NCI-H460 (cell line): Measurements from ENCODE around the gene KREMEN2. TPM values are rescaled to one million over a fixed set of nuclear protein-coding genes. Genes with fewer than 3 reads are reported as not detected.

Source experiments
- DNase-seq: peaks from one replicate; pipeline ENCODE4 v3.0.0-alpha.2; 2016; ENCODE audit warnings: low read depth; ENCODE audit errors: extremely low read depth
- total RNA-seq: library from RNA; depleted of rRNA; stranded (reverse); fragments of >200 nt; shearing (Covaris generic); gene quantifications from 2 replicates; pipeline ENCODE4 v1.2.3, GENCODE V29; 2014

KREMEN2 gene
- total RNA-seq, 1 experiment from 2014 or later: 1.5 TPM

GRCh38 chr16:2996298-2996697 lies 32.2 kb downstream of the KREMEN2 start:
- no peak for DNase-seq

GRCh38 chr16:2999929-3000328 lies 35.9 kb downstream of the KREMEN2 start:
- no peak for DNase-seq

- no peak for DNase-seq
These were observed 36.5 kb downstream of the KREMEN2 start for GRCh38 chr16:3000540-3000939.

DNA sequence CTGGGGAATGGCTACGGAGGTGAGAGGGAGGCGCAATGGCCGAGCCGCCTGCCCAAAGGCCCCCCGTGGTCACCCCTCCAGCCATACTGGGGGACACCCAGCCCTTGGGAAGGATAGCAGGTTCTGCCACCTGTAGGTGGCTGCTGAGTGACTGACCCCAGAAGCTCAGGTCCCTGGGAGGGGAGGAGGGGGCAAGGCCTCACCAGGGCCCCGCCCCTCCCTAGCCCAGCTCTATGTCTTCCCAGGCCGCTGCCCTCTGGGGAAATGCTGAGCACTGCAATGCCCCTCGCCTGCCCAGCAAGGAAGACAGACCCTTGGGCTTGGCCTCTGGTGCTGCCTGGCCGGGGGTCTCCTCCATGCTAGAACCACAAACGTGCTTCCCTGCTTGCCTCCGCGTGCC lies 37.2 kb downstream of the KREMEN2 start:
- no peak for DNase-seq

DNA sequence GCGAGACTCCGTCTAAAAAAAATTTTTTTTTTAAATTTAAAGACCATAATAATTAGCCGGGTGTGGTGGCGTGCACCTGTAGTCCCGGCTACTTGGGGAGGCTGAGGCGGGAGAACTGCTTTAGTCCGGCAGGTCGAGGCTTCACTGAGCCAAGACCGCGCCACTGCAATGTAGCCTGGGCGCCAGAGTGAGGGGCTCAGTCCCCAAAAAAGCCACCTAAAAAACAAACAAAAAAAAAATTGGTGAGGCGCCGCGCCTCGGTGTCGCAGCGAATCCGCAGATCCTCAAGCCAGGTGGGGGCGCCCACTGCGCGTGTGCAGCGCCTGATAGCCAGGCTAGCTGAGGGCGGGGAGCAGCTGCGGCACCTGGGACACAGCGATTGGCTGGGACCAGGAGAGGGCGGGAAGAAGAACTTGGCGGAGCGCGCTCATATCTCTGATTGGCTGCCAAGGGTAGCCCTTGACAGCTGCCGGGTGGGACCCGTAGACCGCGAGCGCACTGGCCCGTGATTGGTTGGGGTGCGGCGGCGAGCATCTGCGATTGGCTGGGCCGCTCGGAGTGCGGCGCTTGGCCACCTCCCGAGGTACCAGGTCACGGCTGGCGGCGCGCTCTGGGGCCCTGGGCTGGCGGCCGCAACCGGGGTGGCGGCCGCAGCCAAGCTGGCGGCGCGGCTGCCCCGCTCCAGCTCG lies 39.7 kb downstream of the KREMEN2 start:
- DNase-seq: peak; percentile 99

DNA sequence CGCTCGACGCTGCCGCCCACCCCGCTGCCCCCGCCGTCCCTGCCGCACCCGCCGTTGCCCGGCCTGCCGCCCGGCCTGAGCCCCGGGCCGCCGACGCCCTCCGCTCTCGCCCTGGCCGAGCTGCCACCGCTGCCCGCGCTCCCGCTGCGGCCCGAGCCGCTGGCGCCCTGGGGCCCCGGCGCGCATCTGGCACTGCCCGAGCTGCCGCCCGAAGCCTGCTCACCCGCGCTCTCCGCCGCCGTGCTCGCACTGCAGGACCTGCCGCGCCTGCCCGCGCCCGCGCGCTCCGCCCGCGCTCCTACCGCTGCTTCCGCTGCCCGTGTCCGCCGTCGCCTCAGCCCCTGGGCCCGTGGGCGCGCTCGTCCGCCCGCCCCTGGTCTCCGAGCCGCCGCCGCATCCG lies 40.2 kb downstream of the KREMEN2 start:
- DNase-seq: no peak

DNA sequence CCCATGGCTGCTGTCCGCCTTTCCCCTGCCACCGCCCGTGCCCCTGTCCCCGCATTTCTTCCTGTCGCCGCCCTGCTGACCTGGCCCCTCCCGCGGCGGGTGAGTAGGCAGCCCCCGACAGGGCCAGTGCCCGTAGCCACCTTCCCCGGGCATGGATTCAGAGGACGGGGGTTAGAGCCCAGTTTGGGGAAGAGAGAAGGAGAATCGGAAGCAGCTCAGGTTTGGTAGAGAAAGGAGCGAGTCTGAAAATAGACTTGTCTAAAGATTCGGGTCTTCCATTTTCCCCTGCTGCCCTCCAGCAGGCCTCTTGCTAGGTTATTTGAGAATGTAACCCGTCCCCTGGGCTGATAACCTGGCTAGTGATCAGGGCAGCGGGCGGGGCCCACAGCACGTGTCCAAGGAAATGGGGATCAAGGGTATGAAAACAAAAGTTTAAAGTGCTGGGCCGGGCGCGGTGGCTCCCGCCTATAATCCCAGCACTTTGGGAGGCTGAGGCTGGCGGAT lies 40.8 kb downstream of the KREMEN2 start:
- no peak for DNase-seq

DNA sequence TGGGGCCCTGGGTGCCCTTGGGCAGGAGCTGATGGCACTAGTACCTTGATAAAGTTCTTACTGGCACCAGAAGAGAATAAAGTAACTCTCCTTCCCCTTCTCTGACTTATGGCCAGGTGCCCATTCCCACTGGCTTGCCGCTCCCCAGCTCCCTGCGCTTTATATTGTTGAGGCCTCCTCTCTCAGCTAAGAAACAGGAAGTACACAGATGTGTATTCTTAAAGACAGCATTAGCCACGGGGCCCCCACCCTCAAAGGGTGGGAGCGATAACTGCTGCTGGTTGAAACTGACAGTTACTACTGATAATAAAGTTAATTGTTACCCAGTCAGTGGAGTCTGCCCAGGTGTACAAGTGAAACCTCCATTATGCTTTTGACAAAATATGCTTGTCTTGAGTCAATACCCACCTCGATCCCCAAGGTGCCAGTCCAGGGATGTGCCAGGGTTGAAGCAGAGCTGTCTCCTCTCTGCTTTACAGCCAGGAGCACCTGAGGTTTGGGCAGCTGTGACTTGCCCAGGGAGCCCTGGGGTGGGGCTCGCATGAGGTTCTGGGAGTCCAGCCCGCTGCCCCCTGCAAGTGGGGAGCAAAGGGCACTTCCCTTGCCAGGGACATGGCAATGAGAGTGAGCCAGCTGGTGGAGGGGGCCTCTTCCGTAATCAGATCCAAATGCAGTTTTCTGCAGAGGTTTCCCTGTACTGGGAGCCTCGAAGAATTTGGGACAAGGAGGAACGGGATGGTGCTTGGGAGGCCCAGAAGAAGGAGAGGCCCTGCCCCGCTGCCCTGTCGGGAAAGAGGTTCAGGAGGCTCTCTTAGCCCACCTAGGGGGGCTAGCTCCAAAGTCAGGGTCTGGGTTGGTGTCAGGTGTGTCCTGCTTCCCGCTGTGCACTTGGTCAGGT lies 43.2 kb downstream of the KREMEN2 start:
- DNase-seq: no peak

GRCh38 chr16:3007957-3008689 lies 44.0 kb downstream of the KREMEN2 start:
- no peak for DNase-seq

- no peak for DNase-seq
These were observed 44.6 kb downstream of the KREMEN2 start for GRCh38 chr16:3008690-3009037.

DNA sequence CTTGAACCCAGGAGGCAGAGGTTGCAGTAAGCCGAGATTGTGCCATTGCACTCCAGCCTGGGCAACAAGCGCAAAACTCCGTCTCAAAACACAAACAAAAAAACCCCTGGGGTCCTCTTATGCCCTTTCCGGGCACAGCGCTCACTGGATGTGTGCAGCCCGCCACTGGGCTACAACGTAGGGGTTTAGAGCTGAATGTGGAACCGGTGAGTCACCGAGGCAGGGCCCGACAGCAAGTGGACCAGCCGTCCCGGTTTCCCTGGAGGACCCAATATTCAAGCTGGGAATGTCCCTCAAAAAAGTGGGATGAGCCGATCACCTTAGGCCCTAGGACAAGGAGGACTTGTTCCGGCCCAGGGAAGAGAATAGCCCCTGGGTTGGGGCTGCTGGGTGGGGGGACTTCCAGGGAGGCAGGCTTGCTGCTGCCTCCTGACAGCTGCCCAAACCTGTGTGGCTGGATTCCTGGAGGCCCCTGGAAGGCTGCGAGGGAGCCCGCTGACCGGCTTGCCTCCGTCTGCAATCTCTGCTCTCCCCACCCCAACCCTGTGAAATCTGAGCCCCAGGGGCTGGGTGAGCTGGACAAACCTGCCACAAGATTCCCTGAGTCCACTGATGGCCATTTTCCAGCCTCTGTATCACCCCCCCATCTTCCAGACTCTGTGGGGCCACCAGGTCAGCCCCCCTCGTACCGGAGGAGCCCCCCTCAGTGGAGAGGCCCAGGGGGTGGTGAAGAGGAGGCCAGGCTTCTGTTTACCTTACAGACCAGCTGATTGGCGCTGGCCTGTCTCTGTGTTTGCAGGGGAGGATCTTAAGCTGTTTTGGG lies 45.7 kb downstream of the KREMEN2 start:
- no peak for DNase-seq

DNA sequence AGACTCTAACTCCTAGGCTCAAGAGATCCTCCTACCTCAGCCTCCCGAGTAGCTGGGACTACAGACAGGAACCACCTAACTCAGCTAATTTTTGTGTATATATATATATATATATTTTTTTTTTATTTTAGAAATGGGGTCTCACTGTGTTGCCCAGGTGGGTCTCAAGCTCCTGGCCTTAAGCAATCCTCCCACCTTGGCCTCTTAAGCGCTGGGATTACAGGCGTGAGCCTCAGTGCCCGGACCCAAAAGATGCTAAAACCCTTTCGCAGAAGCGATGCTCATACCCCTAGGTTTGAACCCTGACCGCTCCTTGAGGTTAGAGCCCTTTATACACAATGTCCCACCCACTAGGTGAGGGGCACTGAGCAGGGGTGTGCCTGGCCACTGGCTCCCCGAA lies 46.4 kb downstream of the KREMEN2 start:
- no peak for DNase-seq

- no peak for DNase-seq
These were observed 48.2 kb downstream of the KREMEN2 start for GRCh38 chr16:3012246-3012645.

DNA sequence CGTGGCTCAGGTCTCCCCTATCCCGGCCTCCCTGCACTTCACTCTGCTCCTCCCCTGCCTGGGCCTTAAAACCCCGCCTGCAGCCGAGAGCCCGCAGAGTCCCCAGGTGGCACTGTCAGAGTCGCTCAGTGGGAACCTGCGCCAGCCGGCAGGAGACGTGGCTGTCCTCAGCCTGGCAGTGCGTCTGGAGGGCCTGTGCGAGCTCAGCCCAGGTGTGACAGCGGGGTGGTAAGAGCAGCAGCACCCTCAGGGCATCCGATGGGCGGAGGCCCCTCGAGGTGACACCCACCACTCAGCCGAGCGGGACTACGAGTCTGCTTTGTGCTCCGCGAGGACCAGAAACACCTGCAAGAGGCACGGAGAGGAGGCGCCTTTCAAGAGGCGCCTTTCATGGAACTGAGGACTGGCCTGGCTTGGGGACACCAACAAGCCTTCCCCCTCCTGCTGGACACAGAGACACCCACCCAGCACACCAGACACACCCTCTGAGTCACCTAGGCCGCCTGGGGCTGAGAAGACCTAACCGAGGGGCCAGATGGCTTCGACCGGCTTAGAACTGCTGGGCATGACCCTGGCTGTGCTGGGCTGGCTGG lies 48.8 kb downstream of the KREMEN2 start, which contains the start of gene CLDN9:
CLDN9 (plus strand) TSS at position 96 of the 593 bp plus-strand sequence; CDS start at position 536, 440 bp downstream.
- no peak for DNase-seq

DNA sequence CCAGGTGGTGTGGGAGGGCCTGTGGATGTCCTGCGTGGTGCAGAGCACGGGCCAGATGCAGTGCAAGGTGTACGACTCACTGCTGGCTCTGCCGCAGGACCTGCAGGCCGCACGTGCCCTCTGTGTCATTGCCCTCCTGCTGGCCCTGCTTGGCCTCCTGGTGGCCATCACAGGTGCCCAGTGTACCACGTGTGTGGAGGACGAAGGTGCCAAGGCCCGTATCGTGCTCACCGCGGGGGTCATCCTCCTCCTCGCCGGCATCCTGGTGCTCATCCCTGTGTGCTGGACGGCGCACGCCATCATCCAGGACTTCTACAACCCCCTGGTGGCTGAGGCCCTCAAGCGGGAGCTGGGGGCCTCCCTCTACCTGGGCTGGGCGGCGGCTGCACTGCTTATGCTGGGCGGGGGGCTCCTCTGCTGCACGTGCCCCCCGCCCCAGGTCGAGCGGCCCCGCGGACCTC lies 49.4 kb downstream of the KREMEN2 start:
- DNase-seq: no peak

DNA sequence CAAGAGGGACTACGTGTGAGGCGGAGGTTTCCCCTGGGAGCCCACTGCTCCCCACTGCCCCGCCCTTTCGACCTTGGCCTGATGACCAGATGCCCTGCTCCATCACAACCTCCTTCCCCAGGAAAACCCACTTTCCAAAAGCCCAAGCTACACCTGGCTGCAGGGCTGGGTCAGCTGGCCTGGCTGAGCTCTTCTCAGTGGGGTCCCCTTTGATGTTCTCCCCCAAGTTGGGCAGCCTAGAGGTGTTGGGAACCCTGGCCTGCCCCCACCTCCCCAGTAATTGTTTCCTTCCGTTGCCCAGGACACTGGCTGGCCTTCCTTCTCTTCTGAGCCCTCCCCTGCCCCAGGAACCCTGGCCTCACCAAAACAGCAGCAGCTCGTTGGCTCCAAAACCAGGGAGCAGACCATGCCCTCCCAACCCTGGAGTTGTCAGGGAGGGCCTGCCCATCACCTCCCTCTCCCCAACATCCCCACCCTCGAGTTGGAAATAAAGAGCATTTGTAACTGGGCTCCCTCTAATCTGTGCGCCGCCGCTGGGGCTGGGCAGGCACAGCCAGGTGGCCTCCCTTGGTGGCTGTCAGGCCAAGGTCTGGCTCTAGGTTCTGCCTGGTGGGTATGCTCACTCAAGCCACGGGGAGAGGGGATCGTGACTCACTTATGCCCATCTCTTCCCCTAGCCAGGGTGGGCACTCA lies 50.1 kb downstream of the KREMEN2 start:
- DNase-seq: no peak

DNA sequence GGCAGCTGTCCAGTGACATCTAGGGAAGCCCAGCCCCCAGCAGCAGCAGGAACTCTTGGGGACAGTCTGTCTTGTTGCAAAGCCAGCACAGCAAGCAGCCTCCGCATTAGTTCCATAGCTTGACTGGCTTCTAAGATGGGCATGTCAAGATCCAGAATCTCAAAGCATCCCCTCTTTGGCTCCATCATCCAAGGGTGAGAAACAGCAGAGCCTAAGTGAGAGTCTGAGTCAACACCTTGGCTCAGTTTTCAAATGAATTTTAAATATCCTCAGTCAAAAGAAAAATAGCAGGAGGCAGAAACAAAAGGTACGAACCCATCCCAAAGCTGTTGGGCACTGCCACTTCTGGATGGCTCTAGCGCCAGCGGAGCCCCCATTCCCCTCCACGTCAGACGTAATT lies 50.9 kb downstream of the KREMEN2 start:
- no peak for DNase-seq

GRCh38 chr16:3015865-3016521 lies 51.9 kb downstream of the KREMEN2 start:
- DNase-seq: no peak

- DNase-seq: no peak
These were observed 53.3 kb downstream of the KREMEN2 start for GRCh38 chr16:3017344-3017743.
